ENCODE results near the gene DSTYK. TPM values are rescaled to one million over a fixed set of nuclear protein-coding genes. Genes with fewer than 3 reads are reported as not detected.

The DSTYK gene
- total and polyA plus RNA-seq, 8 donors = 2.9 to 9.0 (median 4.4) TPM

DNA sequence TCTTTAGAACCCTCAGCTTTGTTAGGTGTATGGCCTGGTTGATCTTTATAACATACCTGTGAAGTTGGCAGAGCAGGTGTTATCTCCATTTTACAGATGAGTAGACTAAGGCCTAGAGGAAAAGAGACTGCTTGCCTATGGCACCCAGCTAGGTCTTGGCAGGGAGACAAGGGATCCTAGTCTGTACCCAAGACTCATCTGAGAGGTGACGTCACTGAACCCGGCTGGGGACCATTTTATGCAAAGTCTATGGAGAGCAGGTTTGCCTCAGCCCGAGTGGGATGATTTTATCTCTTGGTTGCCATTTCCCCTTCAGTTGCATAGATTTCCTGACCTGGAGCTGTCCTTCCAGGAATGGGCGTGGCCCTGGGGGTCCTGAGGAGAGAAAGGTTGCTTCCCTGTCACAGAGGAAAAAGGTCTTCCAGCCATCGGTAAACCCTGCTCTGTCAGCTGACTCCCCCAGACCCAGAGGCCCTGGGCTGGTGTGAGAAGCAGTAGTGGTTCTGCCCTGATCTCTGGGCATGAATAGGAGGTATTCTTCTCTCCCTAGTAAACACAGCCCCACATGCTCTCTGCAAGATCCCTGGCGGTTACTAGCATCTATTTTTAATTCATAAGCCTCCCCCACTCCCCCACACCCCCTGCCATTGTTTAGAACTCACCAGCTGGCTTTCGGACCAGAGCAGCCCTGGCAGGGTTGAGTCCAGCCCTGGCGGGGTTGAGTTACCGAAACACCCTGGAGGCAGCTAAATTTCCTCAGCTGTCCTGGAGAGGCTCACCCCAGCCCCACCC is 35.8 kb upstream of the DSTYK start:
- intact Hi-C loops (cut with DNase I) = loop anchor here in 1 of 3 donors (10.0 kb wide), 1 partner anchor 133 kb away; no protein-coding TSS in a partner anchor
- ATAC-seq = no peak

DNA sequence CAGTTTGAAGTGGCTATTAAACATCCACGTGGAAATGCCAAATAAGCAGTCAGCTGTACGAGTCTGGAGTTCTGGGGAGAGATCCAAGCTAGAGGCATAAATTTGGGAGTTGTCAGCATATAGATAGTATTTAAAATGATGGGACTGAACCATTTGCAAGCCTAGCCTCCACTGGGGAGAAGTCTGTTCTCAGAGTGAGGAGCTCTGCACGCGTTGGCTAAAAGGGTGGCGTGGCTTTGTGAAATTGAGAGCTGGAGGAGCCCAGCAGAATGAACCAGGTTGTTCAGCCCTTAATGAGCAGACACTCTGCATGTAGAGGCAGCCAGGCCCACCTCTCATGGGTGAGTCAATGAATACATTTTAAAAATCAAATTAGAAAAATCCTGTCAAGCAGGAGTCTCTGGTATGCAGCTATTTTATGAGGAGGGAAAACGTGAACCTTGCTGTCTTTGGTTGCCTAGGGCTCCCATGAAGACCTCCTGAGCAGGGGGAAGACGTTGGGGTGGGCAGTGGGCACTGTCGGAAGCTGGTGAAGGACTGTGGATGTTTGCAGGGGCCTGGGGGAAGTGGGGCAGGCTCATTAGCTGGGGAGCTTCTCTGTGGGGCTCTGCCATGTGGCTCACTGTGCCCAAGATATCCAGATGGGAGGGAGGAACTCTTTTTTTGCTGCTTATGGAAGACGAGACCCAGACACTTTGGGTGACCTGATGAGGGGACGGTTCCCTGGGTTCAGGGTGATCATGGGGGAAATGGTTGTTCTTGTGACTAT is 35.0 kb upstream of the DSTYK start:
- Histone ChIP-seq H3K4me3 (no peak overlapping the region), H3K4me1 (peaks cover 5 to 9% (median 8%) of the 10 kb centered on the region in 3 donors), H3K27me3 (no peaks in the 10 kb centered on the region), H3K9me3 (no peaks in the 10 kb centered on the region), H3K27ac (no peak overlapping the region), H3K36me3 (no peaks in the 10 kb centered on the region)
- intact Hi-C loops (cut with DNase I) = loop anchor here in 1 of 3 donors (10.0 kb wide), 1 partner anchor 132 kb away; no protein-coding TSS in a partner anchor
- ATAC-seq (no peak), DNase-seq (peak in 2 of 6 donors; percentile 9 to 17), FAIRE-seq (no peak)
- 81 to 87% methylated on average over 10 of the region's 10 CpGs for WGBS, 2 donors
- TF ChIP-seq, protein P1, sequence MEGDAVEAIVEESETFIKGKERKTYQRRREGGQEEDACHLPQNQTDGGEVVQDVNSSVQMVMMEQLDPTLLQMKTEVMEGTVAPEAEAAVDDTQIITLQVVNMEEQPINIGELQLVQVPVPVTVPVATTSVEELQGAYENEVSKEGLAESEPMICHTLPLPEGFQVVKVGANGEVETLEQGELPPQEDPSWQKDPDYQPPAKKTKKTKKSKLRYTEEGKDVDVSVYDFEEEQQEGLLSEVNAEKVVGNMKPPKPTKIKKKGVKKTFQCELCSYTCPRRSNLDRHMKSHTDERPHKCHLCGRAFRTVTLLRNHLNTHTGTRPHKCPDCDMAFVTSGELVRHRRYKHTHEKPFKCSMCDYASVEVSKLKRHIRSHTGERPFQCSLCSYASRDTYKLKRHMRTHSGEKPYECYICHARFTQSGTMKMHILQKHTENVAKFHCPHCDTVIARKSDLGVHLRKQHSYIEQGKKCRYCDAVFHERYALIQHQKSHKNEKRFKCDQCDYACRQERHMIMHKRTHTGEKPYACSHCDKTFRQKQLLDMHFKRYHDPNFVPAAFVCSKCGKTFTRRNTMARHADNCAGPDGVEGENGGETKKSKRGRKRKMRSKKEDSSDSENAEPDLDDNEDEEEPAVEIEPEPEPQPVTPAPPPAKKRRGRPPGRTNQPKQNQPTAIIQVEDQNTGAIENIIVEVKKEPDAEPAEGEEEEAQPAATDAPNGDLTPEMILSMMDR (IDR thresholded peaks at IDR 0.05) = no peak

More for the DNA sequence above, 35.8 kb upstream of the DSTYK start:
- 72 to 73% methylated on average over 9 of the region's 9 CpGs for WGBS, 2 donors
- peaks cover 5 to 9% (median 8%) of the 10 kb centered on the region in 3 donors for H3K4me1 ChIP-seq
- DNase-seq (peak in 2 of 6 donors; percentile 18), FAIRE-seq (no peak)
- no peaks in the 10 kb centered on the region for H3K36me3 ChIP-seq
- H3K27me3 ChIP-seq = no peaks in the 10 kb centered on the region
- no peak overlapping the region for H3K4me3 ChIP-seq
- no peak overlapping the region for H3K27ac ChIP-seq
- TF ChIP-seq, protein P1 (IDR thresholded peaks at IDR 0.05) = no peak
- no peaks in the 10 kb centered on the region for H3K9me3 ChIP-seq

DNA sequence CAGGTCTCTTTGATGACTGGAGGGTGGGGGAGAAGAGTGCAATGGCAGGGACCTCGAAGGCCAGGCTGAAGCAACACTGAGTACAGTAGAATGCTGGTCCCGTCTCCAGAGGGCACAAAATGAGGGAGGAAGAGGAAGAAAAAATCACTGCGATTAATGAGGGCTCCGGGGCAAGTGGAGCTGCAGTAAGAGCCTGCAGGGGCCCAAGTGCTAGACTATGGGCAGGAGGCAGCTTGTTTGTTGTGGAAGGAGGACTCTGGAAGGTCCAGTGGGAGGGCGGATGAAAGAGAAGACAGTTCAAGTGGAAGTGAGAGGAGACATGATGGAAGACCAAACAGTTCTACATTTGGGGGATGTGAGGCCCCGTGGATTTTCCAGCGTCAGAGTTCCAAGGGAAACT is 33.6 kb upstream of the DSTYK start:
- Histone ChIP-seq H3K4me1 (peaks cover 5 to 9% (median 8%) of the 10 kb centered on the region in 3 donors), H3K4me3 (no peak overlapping the region), H3K27me3 (no peaks in the 10 kb centered on the region), H3K27ac (no peak overlapping the region), H3K36me3 (no peaks in the 10 kb centered on the region), H3K9me3 (no peaks in the 10 kb centered on the region)
- intact Hi-C loops (cut with DNase I) = loop anchor here in 1 of 3 donors (10.0 kb wide), 1 partner anchor 130 kb away; no protein-coding TSS in a partner anchor
- FAIRE-seq (no peak), DNase-seq (peak in 1 of 6 donors; percentile 25), ATAC-seq (no peak)
- WGBS, 2 donors = 81 to 87% methylated on average over 7 of the region's 7 CpGs
- TF ChIP-seq, protein P1 (IDR thresholded peaks at IDR 0.05) = no peak

DNA sequence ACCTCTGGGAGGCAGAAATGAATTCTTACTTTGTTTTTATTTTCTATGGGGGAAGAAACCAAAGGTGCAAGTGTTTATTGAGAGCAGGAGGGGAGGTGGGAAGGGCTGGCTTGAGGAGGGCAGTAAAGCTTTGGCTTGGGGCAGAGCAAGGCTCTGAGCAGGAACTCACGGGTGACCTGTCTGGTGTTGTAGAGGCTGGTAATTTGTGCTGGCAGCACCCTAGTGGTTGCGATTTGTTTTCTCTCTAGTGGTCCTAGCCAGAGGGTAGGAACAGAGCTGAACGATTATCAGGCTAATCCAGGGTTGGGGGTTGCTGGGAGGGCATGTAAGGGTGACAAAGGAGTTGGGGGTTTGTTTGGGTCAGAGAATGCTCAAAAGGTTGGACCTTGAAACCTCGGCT is 32.9 kb upstream of the DSTYK start:
- DNase-seq (no peak), FAIRE-seq (no peak), ATAC-seq (no peak)
- Histone ChIP-seq H3K9me3 (no peaks in the 10 kb centered on the region), H3K27ac (no peak overlapping the region), H3K27me3 (no peaks in the 10 kb centered on the region), H3K36me3 (no peaks in the 10 kb centered on the region), H3K4me3 (no peak overlapping the region), H3K4me1 (peaks cover 0 to 3% (median 3%) of the 10 kb centered on the region in 3 donors)
- TF ChIP-seq, protein P1 (IDR thresholded peaks at IDR 0.05) = no peak
- WGBS, 2 donors = 71 to 76% methylated on average over 4 of the region's 4 CpGs
- intact Hi-C loops (cut with DNase I) = loop anchor here in 1 of 3 donors (10.0 kb wide), 1 partner anchor 130 kb away; no protein-coding TSS in a partner anchor
